ENCODE results near the gene OPA1.

- TF ChIP-seq, protein P1, sequence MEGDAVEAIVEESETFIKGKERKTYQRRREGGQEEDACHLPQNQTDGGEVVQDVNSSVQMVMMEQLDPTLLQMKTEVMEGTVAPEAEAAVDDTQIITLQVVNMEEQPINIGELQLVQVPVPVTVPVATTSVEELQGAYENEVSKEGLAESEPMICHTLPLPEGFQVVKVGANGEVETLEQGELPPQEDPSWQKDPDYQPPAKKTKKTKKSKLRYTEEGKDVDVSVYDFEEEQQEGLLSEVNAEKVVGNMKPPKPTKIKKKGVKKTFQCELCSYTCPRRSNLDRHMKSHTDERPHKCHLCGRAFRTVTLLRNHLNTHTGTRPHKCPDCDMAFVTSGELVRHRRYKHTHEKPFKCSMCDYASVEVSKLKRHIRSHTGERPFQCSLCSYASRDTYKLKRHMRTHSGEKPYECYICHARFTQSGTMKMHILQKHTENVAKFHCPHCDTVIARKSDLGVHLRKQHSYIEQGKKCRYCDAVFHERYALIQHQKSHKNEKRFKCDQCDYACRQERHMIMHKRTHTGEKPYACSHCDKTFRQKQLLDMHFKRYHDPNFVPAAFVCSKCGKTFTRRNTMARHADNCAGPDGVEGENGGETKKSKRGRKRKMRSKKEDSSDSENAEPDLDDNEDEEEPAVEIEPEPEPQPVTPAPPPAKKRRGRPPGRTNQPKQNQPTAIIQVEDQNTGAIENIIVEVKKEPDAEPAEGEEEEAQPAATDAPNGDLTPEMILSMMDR (IDR thresholded peaks at IDR 0.05; ENCODE audit: borderline replicate concordance, extremely low read depth, low read length, poor library complexity, severe bottlenecking): no peak
- TF ChIP-seq EZH2 (IDR thresholded peaks at IDR 0.05; ENCODE audit: borderline replicate concordance, low read depth, low read length, severe bottlenecking): no peak
Measured at GRCh38 chr3:193637831-193638230, 44.8 kb downstream of the OPA1 start.

Data from DND-41 (cell line).